ENCODE results near the gene PPT2. TPM values are rescaled to one million over a fixed set of nuclear protein-coding genes. Genes with fewer than 3 reads are reported as not detected.

Gene PPT2
- total RNA-seq, 2 donors from 2014 or later = 51.1 to 65.3 TPM

DNA sequence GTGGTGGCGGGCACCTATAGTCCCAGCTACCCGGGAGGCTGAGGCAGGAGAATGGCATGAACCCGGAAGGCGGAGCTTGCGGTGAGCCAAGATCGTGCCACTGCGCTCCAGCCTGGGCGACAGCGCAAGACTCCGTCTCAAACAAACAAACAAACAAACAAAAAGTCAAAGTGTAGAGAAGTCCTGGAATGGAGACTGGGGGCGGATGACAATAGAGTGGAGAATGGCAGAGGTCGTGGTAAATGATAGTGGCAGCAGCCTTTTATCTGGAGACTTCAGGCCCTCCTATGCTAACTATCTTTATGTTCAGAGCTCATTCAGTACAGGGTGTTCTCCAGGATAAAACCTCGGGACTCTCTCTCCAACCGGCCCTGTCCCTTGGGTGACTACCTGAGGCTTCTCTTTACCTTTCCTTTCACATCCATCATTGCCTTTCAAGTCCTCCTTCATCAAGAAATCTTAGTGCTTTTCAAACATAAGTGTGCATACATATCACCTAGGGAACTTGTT, 22.4 kb upstream of the PPT2 start:
- Mint-ChIP-seq H3K36me3 (ENCODE audit: low read depth) (peaks cover 2% of the 10 kb centered on the region), H3K4me1 (peaks cover 21% of the 10 kb centered on the region), H3K27me3 (ENCODE audit: insufficient read depth) (peaks cover 20% of the 10 kb centered on the region), H3K4me3 (no peak overlapping the region), H3K9me3 (no peaks in the 10 kb centered on the region), H3K27ac (no peak overlapping the region)
- no peak for DNase-seq
- 87 to 91% methylated on average over 3 to 14 of the region's 14 CpGs for WGBS, 2 experiments (ENCODE audit: insufficient coverage in 1 of 2, insufficient read length in 1 of 2)
- no peak overlapping the region for H3K4me3 ChIP-seq (ENCODE audit: low read length)
- H3K9ac ChIP-seq (ENCODE audit: extremely low read depth, low read length, poor library complexity, severe bottlenecking) = no peak overlapping the region
- TF ChIP-seq, protein P1, sequence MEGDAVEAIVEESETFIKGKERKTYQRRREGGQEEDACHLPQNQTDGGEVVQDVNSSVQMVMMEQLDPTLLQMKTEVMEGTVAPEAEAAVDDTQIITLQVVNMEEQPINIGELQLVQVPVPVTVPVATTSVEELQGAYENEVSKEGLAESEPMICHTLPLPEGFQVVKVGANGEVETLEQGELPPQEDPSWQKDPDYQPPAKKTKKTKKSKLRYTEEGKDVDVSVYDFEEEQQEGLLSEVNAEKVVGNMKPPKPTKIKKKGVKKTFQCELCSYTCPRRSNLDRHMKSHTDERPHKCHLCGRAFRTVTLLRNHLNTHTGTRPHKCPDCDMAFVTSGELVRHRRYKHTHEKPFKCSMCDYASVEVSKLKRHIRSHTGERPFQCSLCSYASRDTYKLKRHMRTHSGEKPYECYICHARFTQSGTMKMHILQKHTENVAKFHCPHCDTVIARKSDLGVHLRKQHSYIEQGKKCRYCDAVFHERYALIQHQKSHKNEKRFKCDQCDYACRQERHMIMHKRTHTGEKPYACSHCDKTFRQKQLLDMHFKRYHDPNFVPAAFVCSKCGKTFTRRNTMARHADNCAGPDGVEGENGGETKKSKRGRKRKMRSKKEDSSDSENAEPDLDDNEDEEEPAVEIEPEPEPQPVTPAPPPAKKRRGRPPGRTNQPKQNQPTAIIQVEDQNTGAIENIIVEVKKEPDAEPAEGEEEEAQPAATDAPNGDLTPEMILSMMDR (conservative IDR thresholded peaks at IDR 0.05) = no peak
- no peaks in the 10 kb centered on the region for H3K36me3 ChIP-seq (ENCODE audit: control insufficient read depth, insufficient read depth, low read length)
- H3K9me3 ChIP-seq (ENCODE audit: control insufficient read depth, low read length) = no peaks in the 10 kb centered on the region
- H3K27ac ChIP-seq (ENCODE audit: low read depth, low read length) = no peak overlapping the region
- peaks cover 9% of the 10 kb centered on the region for H3K4me1 ChIP-seq (ENCODE audit: control insufficient read depth, insufficient read depth, low read length)
- no peaks in the 10 kb centered on the region for H3K27me3 ChIP-seq (ENCODE audit: control insufficient read depth, insufficient read depth, low read length, poor library complexity, severe bottlenecking)

DNA sequence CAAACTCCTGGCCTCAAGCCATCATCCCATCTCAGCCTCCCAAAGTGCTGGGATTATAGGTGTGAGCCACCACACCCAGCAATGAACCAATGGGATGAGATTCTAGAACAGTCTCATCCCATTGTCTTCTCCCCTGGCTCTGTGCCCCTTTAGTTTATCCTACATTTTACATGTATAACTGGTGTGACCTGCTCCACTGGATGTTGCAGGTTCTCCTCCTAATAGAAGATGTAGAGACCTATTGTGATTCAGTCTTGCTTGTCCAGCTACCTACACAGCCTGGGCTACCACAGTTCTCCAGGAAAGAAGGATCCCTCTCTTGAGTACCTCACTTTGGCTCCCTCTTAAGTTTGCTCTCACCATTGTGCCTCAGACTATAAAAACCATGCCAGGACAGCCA, 21.8 kb upstream of the PPT2 start:
- peaks cover 20% of the 10 kb centered on the region for H3K27me3 Mint-ChIP-seq (ENCODE audit: insufficient read depth)
- H3K4me3 ChIP-seq (ENCODE audit: low read length) = no peak overlapping the region
- H3K27ac Mint-ChIP-seq = no peak overlapping the region
- DNase-seq = no peak
- H3K4me3 Mint-ChIP-seq = no peak overlapping the region
- H3K27ac ChIP-seq (ENCODE audit: low read depth, low read length) = no peak overlapping the region
- no peaks in the 10 kb centered on the region for H3K9me3 Mint-ChIP-seq
- H3K4me1 ChIP-seq (ENCODE audit: control insufficient read depth, insufficient read depth, low read length) = peaks cover 9% of the 10 kb centered on the region
- TF ChIP-seq, protein P1 (conservative IDR thresholded peaks at IDR 0.05) = no peak
- no peaks in the 10 kb centered on the region for H3K9me3 ChIP-seq (ENCODE audit: control insufficient read depth, low read length)
- H3K9ac ChIP-seq (ENCODE audit: extremely low read depth, low read length, poor library complexity, severe bottlenecking) = no peak overlapping the region
- no peaks in the 10 kb centered on the region for H3K36me3 Mint-ChIP-seq (ENCODE audit: low read depth)
- H3K4me1 Mint-ChIP-seq = peaks cover 17% of the 10 kb centered on the region
- no peaks in the 10 kb centered on the region for H3K36me3 ChIP-seq (ENCODE audit: control insufficient read depth, insufficient read depth, low read length)
- H3K27me3 ChIP-seq (ENCODE audit: control insufficient read depth, insufficient read depth, low read length, poor library complexity, severe bottlenecking) = no peaks in the 10 kb centered on the region

DNA sequence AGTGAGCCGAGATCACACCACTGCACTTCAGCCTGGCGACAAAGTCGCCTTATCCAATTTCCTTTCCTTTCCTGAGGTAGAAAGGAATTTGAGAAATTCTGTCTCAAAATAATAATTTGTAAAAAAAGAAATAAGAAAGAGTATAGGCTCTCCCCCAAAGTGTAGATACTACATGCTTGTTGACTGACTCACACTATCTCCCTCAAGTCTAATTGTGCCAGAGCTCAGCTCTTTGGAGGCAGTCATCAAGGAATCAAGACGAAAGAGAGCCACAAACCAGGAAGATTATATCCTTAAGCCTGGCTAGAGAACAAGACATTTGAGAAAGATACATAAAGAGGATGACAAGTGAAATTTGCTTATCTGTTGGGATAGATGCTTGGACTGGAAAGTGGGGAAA, 20.2 kb upstream of the PPT2 start:
- Histone ChIP-seq H3K36me3 (ENCODE audit: control insufficient read depth, insufficient read depth, low read length) (no peaks in the 10 kb centered on the region), H3K4me1 (ENCODE audit: control insufficient read depth, insufficient read depth, low read length) (peaks cover 7% of the 10 kb centered on the region), H3K9ac (ENCODE audit: extremely low read depth, low read length, poor library complexity, severe bottlenecking) (no peak overlapping the region), H3K9me3 (ENCODE audit: control insufficient read depth, low read length) (no peaks in the 10 kb centered on the region), H3K27me3 (ENCODE audit: control insufficient read depth, insufficient read depth, low read length, poor library complexity, severe bottlenecking) (no peaks in the 10 kb centered on the region), H3K27ac (ENCODE audit: low read depth, low read length) (no peak overlapping the region), H3K4me3 (ENCODE audit: low read length) (no peak overlapping the region)
- no peak for DNase-seq
- no peak overlapping the region for H3K4me3 Mint-ChIP-seq
- H3K9me3 Mint-ChIP-seq = no peaks in the 10 kb centered on the region
- 91% methylated on average over 4 of the region's 4 CpGs; no CpG with 5 or more reads in 1 of the 2 experiments for WGBS, 2 experiments (ENCODE audit: insufficient coverage in 1 of 2, insufficient read length in 1 of 2)
- H3K27me3 Mint-ChIP-seq (ENCODE audit: insufficient read depth) = peaks cover 20% of the 10 kb centered on the region
- TF ChIP-seq, protein P1 (conservative IDR thresholded peaks at IDR 0.05) = no peak
- H3K36me3 Mint-ChIP-seq (ENCODE audit: low read depth) = no peaks in the 10 kb centered on the region
- H3K4me1 Mint-ChIP-seq = peaks cover 10% of the 10 kb centered on the region
- no peak overlapping the region for H3K27ac Mint-ChIP-seq
